Bone marrow (tissue), 2 donors: ENCODE results near the gene TMEM43.

Source experiments
- DNase-seq, 2 donors: peaks; one replicate each; lab custom pipeline; 2025; lab: John Stamatoyannopoulos, UW

Gene TMEM43

GRCh38 chr3:14178247-14179113, 53.6 kb downstream of the TMEM43 start, which contains the start of the genes LSM3 and XPC:
Gene LSM3, plus strand, starts transcription at chr3:14178817. Its CDS starts 44 bp downstream, at chr3:14178861.
Gene XPC, minus strand, starts transcription at chr3:14178601. Its CDS starts 33 bp downstream, at chr3:14178568.
- DNase-seq = peak; percentile 90 to 99

DNA sequence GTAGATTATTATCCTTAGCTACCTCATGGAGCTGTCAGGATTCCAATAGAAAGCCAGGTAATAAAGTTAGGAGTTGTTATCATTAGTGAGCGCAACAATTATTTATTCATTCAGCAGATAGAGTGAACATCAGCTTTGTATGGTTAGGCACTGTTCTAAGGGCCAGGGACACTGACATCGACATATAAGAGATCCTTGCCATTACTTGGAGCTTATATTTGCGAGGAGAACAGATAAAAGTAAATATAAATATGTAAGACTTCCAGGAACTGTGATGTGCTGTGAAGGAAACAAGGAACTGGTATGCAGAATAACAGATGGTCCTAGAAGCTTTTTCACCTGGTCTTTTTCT, 54.2 kb downstream of the TMEM43 start:
- DNase-seq = no peak

- DNase-seq = no peak
Observed at GRCh38 chr3:14179795-14180194, 54.9 kb downstream of the TMEM43 start.

GRCh38 chr3:14181253-14181652, 56.4 kb downstream of the TMEM43 start:
- no peak for DNase-seq

GRCh38 chr3:14183015-14183577, 58.2 kb downstream of the TMEM43 start:
- DNase-seq = no peak

GRCh38 chr3:14186854-14187458, 62.1 kb downstream of the TMEM43 start:
- no peak for DNase-seq

- DNase-seq = no peak
Observed at GRCh38 chr3:14188041-14188754, 63.3 kb downstream of the TMEM43 start.
